NCI-H345 (cell line): Measurements from ENCODE around the gene NCOA1.
"Not testable (repeated sequence)": the region's sequence is repeated elsewhere in the genome, so short reads cannot be mapped to it uniquely, and the experiment has no call there.

Source experiments
- DNase-seq: peaks from one replicate; lab custom pipeline; 2025; lab: John Stamatoyannopoulos, UW

NCOA1 gene

GRCh38 chr2:24490690-24491541, at the start of gene NCOA1:
Gene NCOA1 (plus strand): TSS chr2:24491254. CDS start chr2:24658678, 167,424 bp downstream.
- peak; percentile 93 for DNase-seq

DNA sequence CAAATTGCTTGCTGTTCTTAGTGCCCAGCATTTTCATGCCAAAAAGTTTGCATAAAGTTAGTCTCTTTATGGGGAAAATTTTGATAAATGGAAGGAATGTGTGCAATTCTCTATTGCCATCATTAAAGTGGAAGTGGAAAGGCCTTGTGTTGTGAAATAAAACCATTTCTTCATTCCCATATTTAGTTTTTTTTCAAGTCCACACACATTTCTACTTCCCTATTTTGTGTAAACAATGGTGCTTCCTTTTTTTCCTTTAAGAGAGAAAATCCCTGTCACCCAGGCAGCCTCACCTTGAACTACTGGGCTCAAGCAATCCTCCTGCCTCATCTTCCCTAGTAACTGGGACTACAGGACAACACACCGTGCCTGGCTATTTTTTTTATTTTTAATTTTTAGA, 42.3 kb upstream of the NCOA1 start:
- DNase-seq = no peak

DNA sequence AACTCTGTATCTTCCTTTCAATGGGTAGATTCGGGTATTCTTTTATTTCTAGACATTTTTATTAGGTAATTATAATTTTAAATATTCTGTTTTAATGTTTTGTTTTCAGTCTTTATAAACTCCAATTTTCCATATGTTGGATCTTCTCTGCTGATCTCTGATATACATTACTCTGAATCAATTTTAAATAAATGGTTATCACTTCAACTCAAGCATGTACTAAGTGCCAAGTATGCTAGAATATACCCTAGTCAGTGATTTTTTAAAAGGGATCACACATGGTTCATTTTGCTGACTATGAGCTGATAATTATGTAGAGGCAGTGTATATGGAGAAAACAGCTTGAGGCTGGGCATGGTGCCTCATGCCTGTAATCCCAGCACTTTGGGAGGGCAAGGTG, 41.7 kb upstream of the NCOA1 start:
- DNase-seq = no peak

DNA sequence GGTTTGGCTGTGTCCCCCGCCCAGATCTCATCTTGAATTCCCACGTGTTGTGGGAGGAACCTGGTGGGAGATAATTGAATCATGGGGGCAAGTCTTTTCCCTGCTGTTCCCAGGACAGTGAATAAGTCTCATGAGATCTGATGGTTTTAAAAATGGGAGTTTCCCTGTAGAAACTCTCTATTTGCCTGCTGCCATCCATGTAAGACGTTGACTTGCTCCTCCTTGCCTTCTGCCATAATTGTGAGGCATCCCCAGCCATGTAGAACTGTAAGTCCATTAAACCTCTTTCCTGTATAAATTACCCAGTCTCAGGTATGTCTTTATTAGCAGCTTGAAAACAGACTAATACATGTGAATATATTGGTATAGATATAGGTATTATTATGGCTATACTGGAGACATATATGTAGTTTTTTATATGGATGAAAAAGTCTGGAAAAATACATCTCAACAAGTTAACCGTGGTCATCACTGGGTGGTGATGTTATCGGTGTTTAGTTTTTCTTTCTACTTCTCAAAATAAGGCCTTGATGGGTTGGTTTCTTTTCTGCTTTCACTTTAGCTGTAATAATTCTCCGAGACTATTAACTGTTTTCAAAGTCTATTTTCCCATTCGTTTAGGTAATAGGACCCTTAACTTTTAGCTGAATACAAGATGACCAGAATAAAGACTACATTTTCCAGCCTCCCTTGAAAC, 39.1 kb upstream of the NCOA1 start:
- DNase-seq = no peak

GRCh38 chr2:24452502-24452885, 38.6 kb upstream of the NCOA1 start:
- no peak for DNase-seq

- DNase-seq = no peak
Measured at GRCh38 chr2:24453379-24454073, 37.5 kb upstream of the NCOA1 start.

GRCh38 chr2:24454294-24454693, 36.8 kb upstream of the NCOA1 start:
- no peak for DNase-seq

DNA sequence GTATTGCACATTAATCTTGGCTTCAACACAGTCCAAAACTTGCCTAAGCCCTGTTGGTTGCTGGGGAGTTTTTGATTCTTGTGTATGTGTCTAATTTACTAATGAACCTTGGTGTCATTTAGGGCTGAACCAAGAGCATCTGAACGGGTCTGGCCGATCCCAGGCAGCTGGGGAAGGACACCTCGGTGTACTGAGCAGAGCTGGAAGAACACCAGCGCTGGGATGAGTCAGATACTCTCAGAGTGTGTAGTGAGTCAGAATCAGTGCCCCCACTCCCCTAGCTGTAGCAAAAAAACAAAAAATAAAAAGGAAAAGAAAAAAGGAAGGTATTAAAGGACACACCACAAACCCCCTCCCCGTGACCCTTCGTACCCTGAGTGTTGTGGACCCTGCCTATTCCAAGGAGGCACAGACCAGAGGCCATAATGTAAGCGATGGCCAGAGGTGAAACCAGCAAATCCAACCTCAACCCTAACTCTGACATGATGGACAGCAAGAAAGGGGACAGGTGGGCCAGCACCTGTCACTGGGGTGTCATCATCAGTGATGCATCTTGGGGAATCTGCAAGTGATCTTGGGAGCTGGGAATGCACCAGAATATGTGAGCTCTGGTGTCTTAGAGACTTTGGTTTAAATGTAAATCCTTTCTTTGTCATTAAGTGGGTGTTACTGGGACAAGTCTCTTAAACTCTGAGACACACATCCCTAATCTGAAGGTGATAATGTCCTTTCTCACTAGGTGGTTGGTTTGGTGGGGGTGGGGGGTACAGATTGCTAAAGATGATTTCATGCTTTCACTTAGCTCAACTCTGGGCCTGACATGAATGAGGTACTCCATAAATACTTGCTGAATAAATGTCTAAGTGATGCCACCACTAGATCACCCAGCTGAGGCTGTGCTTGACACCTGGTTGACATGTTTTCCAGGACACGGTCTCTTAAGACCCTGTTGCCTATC, 34.2 kb upstream of the NCOA1 start:
- no peak for DNase-seq

GRCh38 chr2:24457696-24458386, 33.2 kb upstream of the NCOA1 start:
- no peak for DNase-seq

- no peak for DNase-seq
Measured at GRCh38 chr2:24459224-24460161, 31.6 kb upstream of the NCOA1 start.

DNA sequence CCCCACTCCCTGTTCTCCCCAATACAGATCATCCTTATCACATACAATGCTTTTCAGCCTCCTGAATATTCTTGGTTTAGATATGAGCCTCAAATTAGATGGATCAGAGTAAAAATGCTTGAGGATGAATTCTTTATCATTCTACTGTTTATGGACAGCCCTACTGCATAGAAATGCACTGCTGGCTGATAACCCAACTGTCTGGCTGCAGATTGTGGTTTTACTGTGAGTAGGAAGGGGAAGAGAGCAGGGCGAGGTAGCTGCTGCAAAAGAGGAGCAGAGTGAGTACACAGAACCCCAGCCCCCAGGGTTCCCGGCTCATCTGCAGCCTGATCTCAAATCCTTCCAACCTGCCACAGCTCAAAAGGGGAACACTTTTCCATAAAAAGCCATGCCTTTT, 29.4 kb upstream of the NCOA1 start:
- no peak for DNase-seq

GRCh38 chr2:24463271-24463670, 27.8 kb upstream of the NCOA1 start:
- no peak for DNase-seq

GRCh38 chr2:24466871-24467870, 23.9 kb upstream of the NCOA1 start:
- DNase-seq = no peak

DNA sequence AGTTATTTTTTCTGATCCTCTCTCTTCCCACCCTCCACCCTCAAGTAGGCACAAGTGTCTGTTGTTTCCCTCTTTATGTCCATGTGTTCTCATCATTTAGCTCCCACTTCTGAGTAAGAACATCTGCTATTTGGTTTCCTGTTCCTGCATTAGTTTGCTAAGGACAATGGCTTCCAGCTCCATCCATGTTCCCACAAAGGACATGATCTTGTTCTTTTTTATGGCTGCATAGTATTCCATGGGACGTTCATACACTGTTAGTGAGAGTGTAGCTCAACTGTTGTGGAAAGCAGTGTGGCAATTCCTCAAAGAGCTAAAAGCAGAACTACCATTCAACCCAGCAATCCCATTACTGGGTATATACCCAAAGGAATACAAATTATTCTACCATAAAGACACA, 22.6 kb upstream of the NCOA1 start:
- not testable (repeated sequence) for DNase-seq

DNA sequence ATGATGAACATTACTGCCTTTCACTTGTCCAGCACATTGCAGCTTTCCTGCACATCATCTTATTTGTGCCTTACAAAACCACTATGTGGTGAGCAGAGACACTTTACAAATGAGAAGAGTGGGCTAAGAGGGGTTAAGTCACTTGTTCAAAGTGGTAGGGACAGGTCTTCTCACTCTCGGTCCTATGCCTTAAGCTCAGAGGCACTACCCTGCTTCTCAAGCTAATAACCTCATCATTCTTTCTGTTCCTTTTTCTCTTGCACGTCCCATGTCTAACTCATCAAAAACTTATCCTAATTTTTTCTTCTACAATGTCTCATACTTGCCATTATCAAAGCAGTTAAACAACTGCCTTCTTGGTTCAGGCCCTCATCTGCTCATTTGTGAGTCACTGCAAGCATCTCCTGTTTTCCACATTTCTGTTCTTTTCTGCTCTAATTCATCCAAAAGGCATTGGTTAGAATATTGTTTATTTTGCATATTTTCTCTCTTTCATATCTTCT, 21.9 kb upstream of the NCOA1 start:
- DNase-seq = no peak

DNA sequence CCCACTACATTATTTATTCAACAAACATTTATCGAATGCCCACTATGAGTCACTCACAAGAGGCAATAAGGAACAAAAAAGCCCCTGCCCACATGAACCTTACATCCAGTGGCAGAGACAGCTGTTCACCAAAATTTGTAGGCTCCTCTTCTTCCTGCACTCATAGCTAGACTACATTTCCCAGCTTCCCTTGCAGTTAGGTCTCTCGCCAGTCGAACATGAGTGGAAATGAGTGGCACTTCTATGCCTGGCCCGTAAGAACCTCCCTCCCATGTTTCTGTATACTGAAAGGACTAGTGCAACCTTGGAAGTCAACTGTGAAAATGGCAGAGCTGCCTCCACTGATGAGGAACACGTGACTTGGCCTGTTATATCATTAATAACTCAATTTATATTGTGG, 19.4 kb upstream of the NCOA1 start:
- DNase-seq = no peak

DNA sequence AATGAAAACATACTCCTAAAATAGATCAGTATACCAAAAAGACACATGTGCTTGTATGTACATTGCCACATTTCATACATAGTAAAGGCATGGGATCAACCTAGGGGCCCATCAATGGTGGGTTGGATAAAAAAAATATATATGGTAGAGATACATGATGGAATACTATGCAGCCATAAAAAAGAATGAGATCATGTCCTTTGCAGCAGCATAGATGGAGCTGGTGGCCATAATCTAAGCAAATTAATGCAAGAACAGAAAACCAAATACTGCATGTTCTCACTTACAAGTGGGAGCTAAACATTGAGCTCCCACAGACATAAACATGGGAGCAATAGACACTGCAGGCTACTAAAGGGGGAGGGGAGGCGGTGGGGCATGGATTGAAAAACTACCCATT, 18.6 kb upstream of the NCOA1 start:
- no peak for DNase-seq

- DNase-seq = no peak
Measured at GRCh38 chr2:24473626-24474025, 17.4 kb upstream of the NCOA1 start.
